Ishikawa (cell line): ENCODE results near the gene COX6B2.

Experiments used
- CEBPB ChIP-seq: IDR thresholded peaks from 2 replicates; pipeline ENCODE4 v1.6.1; 2012
- CREB1 ChIP-seq: IDR thresholded peaks from 2 replicates; pipeline ENCODE4 v1.6.1; 2012; ENCODE audit warnings: low read depth
- EGR1 ChIP-seq: IDR thresholded peaks from 2 replicates; pipeline ENCODE4 v1.6.1; 2012
- EP300 ChIP-seq: IDR thresholded peaks from 2 replicates; pipeline ENCODE4 v1.6.1; 2012; ENCODE audit warnings: borderline replicate concordance
- FOXM1 ChIP-seq: IDR thresholded peaks from 2 replicates; pipeline ENCODE4 v1.6.1; 2012; ENCODE audit warnings: low read depth, borderline replicate concordance
- NFIC ChIP-seq: IDR thresholded peaks from 2 replicates; pipeline ENCODE4 v1.6.1; 2012
- RAD21 ChIP-seq: IDR thresholded peaks from 2 replicates; pipeline ENCODE4 v1.6.1; 2012; ENCODE audit warnings: low read depth
- TAF1 ChIP-seq: IDR thresholded peaks from 2 replicates; pipeline ENCODE4 v1.6.1; 2012; ENCODE audit warnings: low read depth, mild to moderate bottlenecking
- TCF12 ChIP-seq: IDR thresholded peaks from 2 replicates; pipeline ENCODE4 v1.6.1; 2012; ENCODE audit warnings: low read depth
- TEAD4 ChIP-seq: IDR thresholded peaks from 2 replicates; pipeline ENCODE4 v1.6.1; 2012
- USF1 ChIP-seq: IDR thresholded peaks from 2 replicates; pipeline ENCODE4 v1.6.1; 2012
- YY1 ChIP-seq: IDR thresholded peaks from 2 replicates; pipeline ENCODE4 v1.6.1; 2012; ENCODE audit warnings: low read depth
- ZBTB7A ChIP-seq: IDR thresholded peaks from 2 replicates; pipeline ENCODE4 v1.6.1; 2012; ENCODE audit warnings: low read depth
- TF ChIP-seq, protein P1 (sequence below): IDR thresholded peaks from 2 replicates; pipeline ENCODE4 v1.6.1; 2012
- TF ChIP-seq, protein P2 (sequence below): IDR thresholded peaks from 2 replicates; pipeline ENCODE4 v1.6.1; 2012; ENCODE audit warnings: low read depth, mild to moderate bottlenecking

COX6B2 gene

GRCh38 chr19:55305491-55305890, 49.0 kb downstream of the COX6B2 start:
- TF ChIP-seq CREB1 (0 out of 2 replicates have a peak, but pooled peaks have one; percentile 14), EGR1 (no peak)

DNA sequence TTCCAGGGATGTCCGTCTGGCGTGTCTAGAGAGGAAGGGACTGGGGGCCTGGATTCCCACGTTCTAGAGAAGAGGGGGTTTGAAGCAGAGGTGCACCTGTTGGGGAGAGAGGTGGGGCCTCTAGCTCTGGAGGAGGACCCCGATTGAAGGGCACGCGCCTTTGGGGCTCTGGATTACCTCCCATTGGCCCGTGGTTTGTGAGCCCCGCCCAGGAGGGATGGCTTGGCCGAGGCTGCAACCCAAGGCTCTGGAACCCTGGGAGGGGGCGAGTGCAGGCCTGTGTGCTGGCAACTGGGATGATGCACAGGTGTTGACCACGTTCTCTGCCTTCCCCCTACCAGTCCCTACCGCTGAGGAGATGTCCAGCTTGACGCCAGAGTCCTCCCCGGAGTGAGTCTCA, 49.5 kb downstream of the COX6B2 start:
- TF ChIP-seq USF1 (no peak), FOXM1 (no peak), TAF1 (no peak), EGR1 (no peak), RAD21 (no peak), TEAD4 (no peak), ZBTB7A (no peak), CEBPB (no peak), TCF12 (no peak)
- TF ChIP-seq, protein P1, sequence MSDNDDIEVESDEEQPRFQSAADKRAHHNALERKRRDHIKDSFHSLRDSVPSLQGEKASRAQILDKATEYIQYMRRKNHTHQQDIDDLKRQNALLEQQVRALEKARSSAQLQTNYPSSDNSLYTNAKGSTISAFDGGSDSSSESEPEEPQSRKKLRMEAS = no peak
- TF ChIP-seq, protein P2, sequence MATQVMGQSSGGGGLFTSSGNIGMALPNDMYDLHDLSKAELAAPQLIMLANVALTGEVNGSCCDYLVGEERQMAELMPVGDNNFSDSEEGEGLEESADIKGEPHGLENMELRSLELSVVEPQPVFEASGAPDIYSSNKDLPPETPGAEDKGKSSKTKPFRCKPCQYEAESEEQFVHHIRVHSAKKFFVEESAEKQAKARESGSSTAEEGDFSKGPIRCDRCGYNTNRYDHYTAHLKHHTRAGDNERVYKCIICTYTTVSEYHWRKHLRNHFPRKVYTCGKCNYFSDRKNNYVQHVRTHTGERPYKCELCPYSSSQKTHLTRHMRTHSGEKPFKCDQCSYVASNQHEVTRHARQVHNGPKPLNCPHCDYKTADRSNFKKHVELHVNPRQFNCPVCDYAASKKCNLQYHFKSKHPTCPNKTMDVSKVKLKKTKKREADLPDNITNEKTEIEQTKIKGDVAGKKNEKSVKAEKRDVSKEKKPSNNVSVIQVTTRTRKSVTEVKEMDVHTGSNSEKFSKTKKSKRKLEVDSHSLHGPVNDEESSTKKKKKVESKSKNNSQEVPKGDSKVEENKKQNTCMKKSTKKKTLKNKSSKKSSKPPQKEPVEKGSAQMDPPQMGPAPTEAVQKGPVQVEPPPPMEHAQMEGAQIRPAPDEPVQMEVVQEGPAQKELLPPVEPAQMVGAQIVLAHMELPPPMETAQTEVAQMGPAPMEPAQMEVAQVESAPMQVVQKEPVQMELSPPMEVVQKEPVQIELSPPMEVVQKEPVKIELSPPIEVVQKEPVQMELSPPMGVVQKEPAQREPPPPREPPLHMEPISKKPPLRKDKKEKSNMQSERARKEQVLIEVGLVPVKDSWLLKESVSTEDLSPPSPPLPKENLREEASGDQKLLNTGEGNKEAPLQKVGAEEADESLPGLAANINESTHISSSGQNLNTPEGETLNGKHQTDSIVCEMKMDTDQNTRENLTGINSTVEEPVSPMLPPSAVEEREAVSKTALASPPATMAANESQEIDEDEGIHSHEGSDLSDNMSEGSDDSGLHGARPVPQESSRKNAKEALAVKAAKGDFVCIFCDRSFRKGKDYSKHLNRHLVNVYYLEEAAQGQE = no peak

GRCh38 chr19:55304279-55304978, 50.1 kb downstream of the COX6B2 start:
- TF ChIP-seq TCF12 (no peak), CEBPB (no peak), CREB1 (no peak), FOXM1 (no peak), RAD21 (no peak), TEAD4 (no peak), EGR1 (no peak), YY1 (no peak), ZBTB7A (no peak), USF1 (no peak), EP300 (no peak), TAF1 (no peak), NFIC (no peak)
- TF ChIP-seq, protein P2 = no peak
- TF ChIP-seq, protein P1 = no peak

DNA sequence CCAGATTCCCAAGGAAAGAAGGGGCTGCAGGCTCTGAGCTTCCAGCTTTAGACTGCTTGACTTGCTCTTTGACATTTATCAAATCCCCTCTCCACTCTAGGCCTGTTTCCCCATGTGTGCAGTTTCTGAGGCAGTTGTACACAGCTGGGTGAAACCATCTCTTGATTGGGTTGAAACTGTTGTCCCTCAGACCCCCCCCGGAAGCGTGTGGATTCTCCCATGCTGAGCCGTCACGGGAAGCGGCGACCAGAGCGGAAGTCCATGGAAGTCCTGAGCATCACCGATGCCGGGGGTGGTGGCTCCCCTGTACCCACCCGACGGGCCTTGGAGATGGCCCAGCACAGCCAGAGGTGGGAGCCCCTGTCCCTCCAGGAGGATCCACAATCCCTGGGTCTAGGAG, 51.0 kb downstream of the COX6B2 start:
- TF ChIP-seq FOXM1 (no peak), USF1 (no peak), CEBPB (no peak), NFIC (no peak), TCF12 (no peak), CREB1 (no peak), ZBTB7A (no peak)
- TF ChIP-seq, protein P2 = no peak
- TF ChIP-seq, protein P1 = no peak
